Measurements from ENCODE around the gene FRS2.

FRS2 gene

GRCh38 chr12:69479675-69480074 is 9.5 kb downstream of the FRS2 start:
- Histone ChIP-seq H3K27me3 (ENCODE audit: control insufficient read depth, insufficient read depth, low read length) (no peaks in the 10 kb centered on the region), H3K4me3 (ENCODE audit: low read depth, low read length) (no peak overlapping the region), H3K9me3 (ENCODE audit: control insufficient read depth, insufficient read depth, low read depth, low read length) (no peaks in the 10 kb centered on the region), H3K9ac (ENCODE audit: low read length) (no peak overlapping the region), H3K36me3 (ENCODE audit: control insufficient read depth, insufficient read depth, low read length) (peaks cover 1% of the 10 kb centered on the region; the same call in 1 of the 2 replicates), H3K4me1 (ENCODE audit: control insufficient read depth, insufficient read depth, low read length) (peaks cover 13% of the 10 kb centered on the region), H3K27ac (ENCODE audit: low read depth, low read length) (no peak overlapping the region)

- Histone ChIP-seq H3K27ac (ENCODE audit: low read depth, low read length) (no peak overlapping the region), H3K4me1 (ENCODE audit: control insufficient read depth, insufficient read depth, low read length) (peaks cover 6% of the 10 kb centered on the region), H3K9me3 (ENCODE audit: control insufficient read depth, insufficient read depth, low read depth, low read length) (no peaks in the 10 kb centered on the region), H3K9ac (ENCODE audit: low read length) (no peak overlapping the region), H3K36me3 (ENCODE audit: control insufficient read depth, insufficient read depth, low read length) (peaks cover 3% of the 10 kb centered on the region; the same call in 1 of the 2 replicates), H3K27me3 (ENCODE audit: control insufficient read depth, insufficient read depth, low read length) (no peaks in the 10 kb centered on the region), H3K4me3 (ENCODE audit: low read depth, low read length) (no peak overlapping the region)
Measured at GRCh38 chr12:69480698-69481097, 10.5 kb downstream of the FRS2 start.

GRCh38 chr12:69481133-69481532 is 10.9 kb downstream of the FRS2 start:
- Histone ChIP-seq H3K36me3 (ENCODE audit: control insufficient read depth, insufficient read depth, low read length) (peaks cover 4% of the 10 kb centered on the region; the same call in 1 of the 2 replicates), H3K27ac (ENCODE audit: low read depth, low read length) (no peak overlapping the region), H3K27me3 (ENCODE audit: control insufficient read depth, insufficient read depth, low read length) (no peaks in the 10 kb centered on the region), H3K4me3 (ENCODE audit: low read depth, low read length) (no peak overlapping the region), H3K4me1 (ENCODE audit: control insufficient read depth, insufficient read depth, low read length) (peaks cover 2% of the 10 kb centered on the region; the same call in 1 of the 2 replicates), H3K9me3 (ENCODE audit: control insufficient read depth, insufficient read depth, low read depth, low read length) (peaks cover under 1% of the 10 kb centered on the region; the same call in 1 of the 2 replicates), H3K9ac (ENCODE audit: low read length) (no peak overlapping the region)

GRCh38 chr12:69483700-69484099 is 13.5 kb downstream of the FRS2 start:
- Histone ChIP-seq H3K9me3 (ENCODE audit: control insufficient read depth, insufficient read depth, low read depth, low read length) (peaks cover 18% of the 10 kb centered on the region; the same call in 1 of the 2 replicates), H3K4me3 (ENCODE audit: low read depth, low read length) (no peak overlapping the region), H3K4me1 (ENCODE audit: control insufficient read depth, insufficient read depth, low read length) (no peaks in the 10 kb centered on the region), H3K27ac (ENCODE audit: low read depth, low read length) (no peak overlapping the region), H3K27me3 (ENCODE audit: control insufficient read depth, insufficient read depth, low read length) (no peaks in the 10 kb centered on the region), H3K36me3 (ENCODE audit: control insufficient read depth, insufficient read depth, low read length) (peaks cover 24% of the 10 kb centered on the region), H3K9ac (ENCODE audit: low read length) (no peak overlapping the region)

GRCh38 chr12:69484428-69484827 is 14.2 kb downstream of the FRS2 start:
- H3K27me3 ChIP-seq (ENCODE audit: control insufficient read depth, insufficient read depth, low read length) = no peaks in the 10 kb centered on the region
- H3K27ac ChIP-seq (ENCODE audit: low read depth, low read length) = no peak overlapping the region
- H3K4me3 ChIP-seq (ENCODE audit: low read depth, low read length) = no peak overlapping the region
- peaks cover 24% of the 10 kb centered on the region for H3K36me3 ChIP-seq (ENCODE audit: control insufficient read depth, insufficient read depth, low read length)
- no peak overlapping the region for H3K9ac ChIP-seq (ENCODE audit: low read length)
- H3K4me1 ChIP-seq (ENCODE audit: control insufficient read depth, insufficient read depth, low read length) = no peaks in the 10 kb centered on the region
- peaks cover 18% of the 10 kb centered on the region; the same call in 1 of the 2 replicates for H3K9me3 ChIP-seq (ENCODE audit: control insufficient read depth, insufficient read depth, low read depth, low read length)

- Histone ChIP-seq H3K36me3 (ENCODE audit: control insufficient read depth, insufficient read depth, low read length) (peaks cover 20% of the 10 kb centered on the region), H3K4me1 (ENCODE audit: control insufficient read depth, insufficient read depth, low read length) (no peaks in the 10 kb centered on the region), H3K4me3 (ENCODE audit: low read depth, low read length) (no peak overlapping the region), H3K9ac (ENCODE audit: low read length) (no peak overlapping the region), H3K27ac (ENCODE audit: low read depth, low read length) (no peak overlapping the region), H3K9me3 (ENCODE audit: control insufficient read depth, insufficient read depth, low read depth, low read length) (peaks cover 18% of the 10 kb centered on the region; the same call in 1 of the 2 replicates), H3K27me3 (ENCODE audit: control insufficient read depth, insufficient read depth, low read length) (no peaks in the 10 kb centered on the region)
Measured at GRCh38 chr12:69490920-69491643, 20.9 kb downstream of the FRS2 start.

- 0 out of 2 replicates have a peak, but pooled peaks cover 5% of the 10 kb centered on the region for H3K36me3 ChIP-seq (ENCODE audit: control insufficient read depth, insufficient read depth, low read length)
- peaks cover 6% of the 10 kb centered on the region; the same call in 1 of the 2 replicates for H3K4me1 ChIP-seq (ENCODE audit: control insufficient read depth, insufficient read depth, low read length)
- peaks cover 1% of the 10 kb centered on the region; the same call in 1 of the 2 replicates for H3K9me3 ChIP-seq (ENCODE audit: control insufficient read depth, insufficient read depth, low read depth, low read length)
- no peak overlapping the region for H3K9ac ChIP-seq (ENCODE audit: low read length)
- no peak overlapping the region for H3K4me3 ChIP-seq (ENCODE audit: low read depth, low read length)
- no peak overlapping the region for H3K27ac ChIP-seq (ENCODE audit: low read depth, low read length)
- H3K27me3 ChIP-seq (ENCODE audit: control insufficient read depth, insufficient read depth, low read length) = no peaks in the 10 kb centered on the region
Measured at GRCh38 chr12:69492739-69493138, 22.6 kb downstream of the FRS2 start.

- H3K36me3 ChIP-seq (ENCODE audit: control insufficient read depth, insufficient read depth, low read length) = no peaks in the 10 kb centered on the region
- no peaks in the 10 kb centered on the region for H3K27me3 ChIP-seq (ENCODE audit: control insufficient read depth, insufficient read depth, low read length)
- peaks cover 6% of the 10 kb centered on the region; the same call in 1 of the 2 replicates for H3K4me1 ChIP-seq (ENCODE audit: control insufficient read depth, insufficient read depth, low read length)
- no peaks in the 10 kb centered on the region for H3K9me3 ChIP-seq (ENCODE audit: control insufficient read depth, insufficient read depth, low read depth, low read length)
- no peak overlapping the region for H3K9ac ChIP-seq (ENCODE audit: low read length)
- no peak overlapping the region for H3K27ac ChIP-seq (ENCODE audit: low read depth, low read length)
- no peak overlapping the region for H3K4me3 ChIP-seq (ENCODE audit: low read depth, low read length)
Measured at GRCh38 chr12:69495071-69495470, 24.9 kb downstream of the FRS2 start.

- Histone ChIP-seq H3K4me3 (ENCODE audit: low read depth, low read length) (no peak overlapping the region), H3K4me1 (ENCODE audit: control insufficient read depth, insufficient read depth, low read length) (peaks cover 6% of the 10 kb centered on the region; the same call in 1 of the 2 replicates), H3K36me3 (ENCODE audit: control insufficient read depth, insufficient read depth, low read length) (peaks cover 2% of the 10 kb centered on the region; the same call in 1 of the 2 replicates), H3K27ac (ENCODE audit: low read depth, low read length) (no peak overlapping the region), H3K27me3 (ENCODE audit: control insufficient read depth, insufficient read depth, low read length) (no peaks in the 10 kb centered on the region), H3K9me3 (ENCODE audit: control insufficient read depth, insufficient read depth, low read depth, low read length) (no peaks in the 10 kb centered on the region), H3K9ac (ENCODE audit: low read length) (no peak overlapping the region)
Measured at GRCh38 chr12:69497308-69498026, 27.3 kb downstream of the FRS2 start.

- no peaks in the 10 kb centered on the region for H3K9me3 ChIP-seq (ENCODE audit: control insufficient read depth, insufficient read depth, low read depth, low read length)
- no peak overlapping the region for H3K4me3 ChIP-seq (ENCODE audit: low read depth, low read length)
- H3K27ac ChIP-seq (ENCODE audit: low read depth, low read length) = no peak overlapping the region
- H3K9ac ChIP-seq (ENCODE audit: low read length) = no peak overlapping the region
- peaks cover 5% of the 10 kb centered on the region; the same call in 1 of the 2 replicates for H3K36me3 ChIP-seq (ENCODE audit: control insufficient read depth, insufficient read depth, low read length)
- no peaks in the 10 kb centered on the region for H3K27me3 ChIP-seq (ENCODE audit: control insufficient read depth, insufficient read depth, low read length)
- peaks cover 6% of the 10 kb centered on the region; the same call in 1 of the 2 replicates for H3K4me1 ChIP-seq (ENCODE audit: control insufficient read depth, insufficient read depth, low read length)
Measured at GRCh38 chr12:69500631-69501030, 30.4 kb downstream of the FRS2 start.

All from HUES6 (cell line).